ENCODE measurements around the gene DGCR2.
A peak's percentile ranks its signal among the peaks of the same experiment; 100 is the strongest.
"Not testable (repeated sequence)": the region's sequence is repeated elsewhere in the genome, so short reads cannot be mapped to it uniquely, and the experiment has no call there.

DGCR2 gene

GRCh38 chr22:19122143-19122751 is at the start of gene DGCR2:
TSS of gene DGCR2 (minus strand) at chr22:19122412. CDS start at chr22:19122206, 206 bp downstream.
- DNase-seq = peak; percentile 71

GRCh38 chr22:19169947-19170318 is 47.7 kb upstream of the DGCR2 start:
- no peak for DNase-seq

GRCh38 chr22:19169002-19169946 is 47.1 kb upstream of the DGCR2 start:
- DNase-seq = no peak

- no peak for DNase-seq
Observed at GRCh38 chr22:19168088-19168890, 46.1 kb upstream of the DGCR2 start.

GRCh38 chr22:19167106-19167869 is 45.1 kb upstream of the DGCR2 start:
- no peak for DNase-seq

- DNase-seq = no peak
Observed at GRCh38 chr22:19166421-19166820, 44.2 kb upstream of the DGCR2 start.

- DNase-seq = no peak
Observed at GRCh38 chr22:19164425-19164824, 42.2 kb upstream of the DGCR2 start.

GRCh38 chr22:19158649-19159048 is 36.4 kb upstream of the DGCR2 start:
- not testable (repeated sequence) for DNase-seq

- DNase-seq = not testable (repeated sequence)
Observed at GRCh38 chr22:19156109-19156508, 33.9 kb upstream of the DGCR2 start.

GRCh38 chr22:19152942-19153883 is 31.0 kb upstream of the DGCR2 start:
- DNase-seq = no peak

- no peak for DNase-seq
Observed at GRCh38 chr22:19151329-19152191, 29.3 kb upstream of the DGCR2 start.

GRCh38 chr22:19150482-19151328 is 28.5 kb upstream of the DGCR2 start:
- no peak for DNase-seq

GRCh38 chr22:19149991-19150390 is 27.8 kb upstream of the DGCR2 start, which contains the start of gene GSC2:
TSS of gene GSC2 (minus strand) at chr22:19150292. CDS start at chr22:19150283, 9 bp downstream.
- no peak for DNase-seq

GRCh38 chr22:19149047-19149883 is 27.1 kb upstream of the DGCR2 start:
- DNase-seq = no peak

- DNase-seq = no peak
Observed at GRCh38 chr22:19148417-19149046, 26.3 kb upstream of the DGCR2 start.

GRCh38 chr22:19147195-19147780 is 25.1 kb upstream of the DGCR2 start:
- DNase-seq = no peak

GRCh38 chr22:19146215-19146968 is 24.2 kb upstream of the DGCR2 start:
- DNase-seq = no peak

Measured in SHP77 treated with DMSO at 0.1 percent for 48 hours (cell line).